Smooth muscle cell of the umbilical artery (primary cell): ENCODE data around the gene PNMA8B. TPM values are rescaled to one million over a fixed set of nuclear protein-coding genes. Genes with fewer than 3 reads are reported as not detected.

Experiments used
- total RNA-seq: library from RNA; depleted of rRNA; stranded (reverse); fragments of >200 nt; gene quantifications from 2 replicates; pipeline ENCODE4 v1.2.3, GENCODE V29; 2014

PNMA8B gene
- total RNA-seq: 0.60 and 1.2 TPM in 2 replicates

GRCh38 chr19:46495786-46496099 is at the start of gene PNMA8B:
TSS of gene PNMA8B (minus strand) at chr19:46495867. CDS start at chr19:46495465, 402 bp downstream.

DNA sequence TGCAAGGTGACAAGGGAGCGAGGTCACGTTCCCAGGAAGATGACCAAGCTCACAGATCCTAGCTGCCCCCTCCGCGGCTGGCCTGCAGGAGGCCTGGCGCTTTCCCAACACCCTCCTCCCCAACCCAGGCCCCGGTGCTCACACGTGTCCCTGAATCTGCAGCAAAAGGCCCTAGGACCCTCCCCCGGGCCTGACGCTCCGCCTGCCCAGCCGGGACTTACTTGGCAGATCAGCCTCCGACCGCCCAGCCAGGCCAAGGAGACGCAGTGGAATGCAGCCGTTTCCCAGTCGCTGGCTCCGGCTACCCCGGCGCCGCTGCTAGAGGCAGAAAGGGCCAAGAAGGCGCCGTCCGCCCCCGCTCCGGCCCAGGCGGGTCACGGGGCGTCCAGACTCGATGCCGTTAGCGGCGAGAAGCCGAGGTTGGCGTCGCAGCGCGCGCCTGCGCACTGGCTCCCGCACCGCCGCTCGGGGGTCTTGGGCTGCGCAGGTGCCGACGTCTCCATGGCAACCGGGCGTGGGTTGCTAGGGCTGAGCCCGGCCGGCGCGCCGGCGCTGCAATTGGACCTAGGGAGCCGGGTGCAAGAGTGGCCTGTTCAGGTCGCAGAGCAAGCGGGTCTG is 24.4 kb downstream of the PNMA8B start, which contains the start of gene PNMA8A:
Gene PNMA8A, minus strand, starts transcription at position 448 of the 618 bp plus-strand sequence. CDS start 528 bp downstream, outside the sequence.

Other genes starting within 250 kb of the PNMA8B start
- gene HIF3A, start 198.8 kb downstream of the PNMA8B start, total RNA-seq: 2.4 and 6.5 TPM in 2 replicates
- 35.3 and 57.0 TPM in 2 replicates for gene PPP5C, start 148.8 kb downstream of the PNMA8B start, total RNA-seq
- gene CCDC8, start 82.3 kb downstream of the PNMA8B start, total RNA-seq: 25.0 and 30.0 TPM in 2 replicates
- 0.09 and 0.30 TPM in 2 replicates for gene PNMA8C, start 66.9 kb downstream of the PNMA8B start, total RNA-seq
- 2.8 and 16.3 TPM in 2 replicates for gene PNMA8A, start 24.3 kb downstream of the PNMA8B start, total RNA-seq
- 146 and 342 TPM in 2 replicates for gene CALM3, start 105.5 kb upstream of the PNMA8B start, total RNA-seq
- 6.8 and 9.1 TPM in 2 replicates for gene PTGIR, start 129.2 kb upstream of the PNMA8B start, total RNA-seq
- not detected in 2 replicates for gene GNG8, start 140.3 kb upstream of the PNMA8B start, total RNA-seq
- gene DACT3, start 165.3 kb upstream of the PNMA8B start, total RNA-seq: 2.2 and 5.0 TPM in 2 replicates
- 11.0 and 28.1 TPM in 2 replicates for gene PRKD2, start 221.2 kb upstream of the PNMA8B start, total RNA-seq